HCT116 (cell line): Measurements from ENCODE around the gene TNFSF10.

Source experiments
- POLR2A ChIP-seq: IDR thresholded peaks from 2 replicates; pipeline ENCODE4 v1.7.0; 2011; ENCODE audit warnings: borderline replicate concordance; ENCODE audit not compliant: insufficient read depth, insufficient read length; ENCODE audit errors: extremely low read depth
- SIN3A ChIP-seq: IDR thresholded peaks from 2 replicates; pipeline ENCODE4 v1.6.1; 2012; ENCODE audit warnings: low read depth
- TF ChIP-seq, protein P1 (sequence below), 3 experiments: fragments of 200-600 bp in 1 of 3; sonication (generic) in 1 of 3; IDR thresholded peaks in 2 of 3; conservative IDR thresholded peaks in 1 of 3; 2 replicates each; pipeline ENCODE4 v1.5.1; 2012 to 2017; ENCODE audit warnings: low read depth in 2 of 3, low read length in 2 of 3, antibody characterized with exemption in 1 of 3, borderline replicate concordance in 1 of 3, control low read depth in 1 of 3, mild to moderate bottlenecking in 1 of 3, mixed read lengths in 1 of 3, mixed run types in 1 of 3, moderate library complexity in 1 of 3; ENCODE audit not compliant: insufficient read depth in 1 of 3

- TF ChIP-seq SIN3A (no peak), POLR2A (no peak)
- TF ChIP-seq, protein P1, sequence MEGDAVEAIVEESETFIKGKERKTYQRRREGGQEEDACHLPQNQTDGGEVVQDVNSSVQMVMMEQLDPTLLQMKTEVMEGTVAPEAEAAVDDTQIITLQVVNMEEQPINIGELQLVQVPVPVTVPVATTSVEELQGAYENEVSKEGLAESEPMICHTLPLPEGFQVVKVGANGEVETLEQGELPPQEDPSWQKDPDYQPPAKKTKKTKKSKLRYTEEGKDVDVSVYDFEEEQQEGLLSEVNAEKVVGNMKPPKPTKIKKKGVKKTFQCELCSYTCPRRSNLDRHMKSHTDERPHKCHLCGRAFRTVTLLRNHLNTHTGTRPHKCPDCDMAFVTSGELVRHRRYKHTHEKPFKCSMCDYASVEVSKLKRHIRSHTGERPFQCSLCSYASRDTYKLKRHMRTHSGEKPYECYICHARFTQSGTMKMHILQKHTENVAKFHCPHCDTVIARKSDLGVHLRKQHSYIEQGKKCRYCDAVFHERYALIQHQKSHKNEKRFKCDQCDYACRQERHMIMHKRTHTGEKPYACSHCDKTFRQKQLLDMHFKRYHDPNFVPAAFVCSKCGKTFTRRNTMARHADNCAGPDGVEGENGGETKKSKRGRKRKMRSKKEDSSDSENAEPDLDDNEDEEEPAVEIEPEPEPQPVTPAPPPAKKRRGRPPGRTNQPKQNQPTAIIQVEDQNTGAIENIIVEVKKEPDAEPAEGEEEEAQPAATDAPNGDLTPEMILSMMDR (IDR thresholded peaks at IDR 0.05 in 2 of 3, conservative IDR thresholded peaks at IDR 0.05 in 1 of 3; ENCODE audit: borderline replicate concordance in 1 of 3, insufficient read depth in 1 of 3, low read depth in 2 of 3, low read length in 2 of 3), result no peak
These were observed 55.9 kb downstream of the TNFSF10 start for GRCh38 chr3:172467170-172467824.
